ENCODE results near the gene CD300LD.

The CD300LD gene

GRCh38 chr17:74606050-74606449, 14.0 kb upstream of the CD300LD start:
- Histone ChIP-seq H3K4me3 (ENCODE audit: low read depth, low read length) (no peak overlapping the region), H3K36me3 (ENCODE audit: control insufficient read depth in 2 of 2, insufficient read depth in 1 of 2, low read length in 2 of 2) (no peaks in the 10 kb centered on the region), H3K27ac (ENCODE audit: extremely low read depth, low read depth, low read length) (no peak overlapping the region), H3K9me3 (ENCODE audit: control insufficient read depth, insufficient read depth, low read depth, low read length) (no peaks in the 10 kb centered on the region), H3K4me1 (ENCODE audit: control insufficient read depth, insufficient read depth, low read length) (no peaks in the 10 kb centered on the region)
- TF ChIP-seq ZNF837 (tag by site-specific recombination; IDR thresholded peaks at IDR 0.05) (no peak), ZBTB1 (tag by site-specific recombination; IDR thresholded peaks at IDR 0.05) (no peak), ZNF423 (tag by site-specific recombination; IDR thresholded peaks at IDR 0.05) (no peak), ZNF394 (tag by site-specific recombination; IDR thresholded peaks at IDR 0.05; ENCODE audit: borderline replicate concordance) (no peak), ZNF626 (tag by site-specific recombination; IDR thresholded peaks at IDR 0.05) (no peak), ZNF324 (tag by site-specific recombination; IDR thresholded peaks at IDR 0.05) (no peak), ZNF624 (tag by site-specific recombination; IDR thresholded peaks at IDR 0.05) (no peak), REST (tag by site-specific recombination; IDR thresholded peaks at IDR 0.05) (no peak)
- CTCF ChIA-PET, result interaction anchor here (0.6 to 1.9 kb wide), 4 partner anchors 14 to 227 kb away, joined by 3 to 6 read pairs (median 3); no protein-coding TSS in a partner anchor
- POLR2A ChIA-PET, result no interaction called here

GRCh38 chr17:74605361-74605760, 13.3 kb upstream of the CD300LD start:
- Histone ChIP-seq H3K4me1 (ENCODE audit: control insufficient read depth, insufficient read depth, low read length) (no peaks in the 10 kb centered on the region), H3K27ac (ENCODE audit: extremely low read depth, low read depth, low read length) (no peak overlapping the region), H3K9me3 (ENCODE audit: control insufficient read depth, insufficient read depth, low read depth, low read length) (no peaks in the 10 kb centered on the region), H3K4me3 (ENCODE audit: low read depth, low read length) (no peak overlapping the region), H3K36me3 (ENCODE audit: control insufficient read depth in 2 of 2, insufficient read depth in 1 of 2, low read length in 2 of 2) (no peaks in the 10 kb centered on the region)
- POLR2A ChIA-PET, result no interaction called here
- TF ChIP-seq ZNF785 (tag by site-specific recombination; IDR thresholded peaks at IDR 0.05), result no peak
- no peak for TF ChIP-seq ZXDB (tag by site-specific recombination; IDR thresholded peaks at IDR 0.05)
- no peak for TF ChIP-seq KLF10 (tag by site-specific recombination; IDR thresholded peaks at IDR 0.05)
- no peak for TF ChIP-seq ZNF600 (tag by site-specific recombination; IDR thresholded peaks at IDR 0.05)
- TF ChIP-seq ZNF510 (tag by site-specific recombination; IDR thresholded peaks at IDR 0.05; ENCODE audit: insufficient replicate concordance), result no peak
- TF ChIP-seq ZNF560 (tag by site-specific recombination; IDR thresholded peaks at IDR 0.05; ENCODE audit: borderline replicate concordance), result no peak
- TF ChIP-seq ZSCAN4 (tag by site-specific recombination; IDR thresholded peaks at IDR 0.05), result no peak
- CTCF ChIA-PET, result interaction anchor here (0.6 to 1.9 kb wide), 5 partner anchors 14 to 226 kb away, joined by 3 to 6 read pairs (median 3); no protein-coding TSS in a partner anchor

GRCh38 chr17:74604761-74605160, 12.7 kb upstream of the CD300LD start:
- Histone ChIP-seq H3K27ac (ENCODE audit: extremely low read depth, low read depth, low read length) (no peak overlapping the region), H3K4me1 (ENCODE audit: control insufficient read depth, insufficient read depth, low read length) (no peaks in the 10 kb centered on the region), H3K4me3 (ENCODE audit: low read depth, low read length) (no peak overlapping the region), H3K9me3 (ENCODE audit: control insufficient read depth, insufficient read depth, low read depth, low read length) (no peaks in the 10 kb centered on the region), H3K36me3 (ENCODE audit: control insufficient read depth in 2 of 2, insufficient read depth in 1 of 2, low read length in 2 of 2) (no peaks in the 10 kb centered on the region)
- ChIA-PET POLR2A (no interaction called here), CTCF (interaction anchor here (0.7 to 1.9 kb wide), 4 partner anchors 21 to 237 kb away, joined by 3 to 6 read pairs (median 4); partner anchors contain the start of gene GPR142)
- no peak for TF ChIP-seq HOXD13 (CRISPR knock-in tag; IDR thresholded peaks at IDR 0.05; ENCODE audit: borderline replicate concordance)
- no peak for TF ChIP-seq ZNF221 (tag by site-specific recombination; IDR thresholded peaks at IDR 0.05; ENCODE audit: borderline replicate concordance)
- TF ChIP-seq ZNF37A (tag by site-specific recombination; IDR thresholded peaks at IDR 0.05), result no peak
- no peak for TF ChIP-seq ZBTB6 (tag by site-specific recombination; IDR thresholded peaks at IDR 0.05)
- no peak for TF ChIP-seq PRDM1 (tag by site-specific recombination; IDR thresholded peaks at IDR 0.05)
- no peak for TF ChIP-seq ZNF76 (tag by site-specific recombination; IDR thresholded peaks at IDR 0.05; ENCODE audit: borderline replicate concordance, low read depth)
- no peak for TF ChIP-seq ZNF571 (tag by site-specific recombination; IDR thresholded peaks at IDR 0.05)
- TF ChIP-seq ZNF585B (tag by site-specific recombination; IDR thresholded peaks at IDR 0.05), result no peak
- no peak for TF ChIP-seq ZNF433 (tag by site-specific recombination; IDR thresholded peaks at IDR 0.05; ENCODE audit: low read depth)
- no peak for TF ChIP-seq ZNF660 (tag by site-specific recombination; IDR thresholded peaks at IDR 0.05)
- TF ChIP-seq ZNF561 (tag by site-specific recombination; IDR thresholded peaks at IDR 0.05; ENCODE audit: borderline replicate concordance), result no peak
- TF ChIP-seq ZNF324 (tag by site-specific recombination; IDR thresholded peaks at IDR 0.05), result no peak
- no peak for TF ChIP-seq ZNF768 (tag by site-specific recombination; IDR thresholded peaks at IDR 0.05)
- no peak for TF ChIP-seq GFI1B (tag by site-specific recombination; IDR thresholded peaks at IDR 0.05)

All from HEK293 (cell line).